GM23338 (cell line): ENCODE results near the gene KDM6A. TPM values are rescaled to one million over a fixed set of nuclear protein-coding genes. Genes with fewer than 3 reads are reported as not detected.
"Not testable (repeated sequence)": the region's sequence is repeated elsewhere in the genome, so short reads cannot be mapped to it uniquely, and the experiment has no call there.

ENCODE experiments used
- ATAC-seq: fragments of 200-7000 bp; cut with Tn5 transposase; 3 replicates; pipeline ENCODE4 v1.9.1; 2020
- DNase-seq: peaks from one replicate; pipeline ENCODE4 v3.0.0-alpha.2; 2015; ENCODE audit warnings: low spot score
- H2AFZ ChIP-seq: fragments of 200-600 bp; sonication (generic); 2 replicates; pipeline ENCODE4 v1.8.0; 2016; ENCODE audit warnings: antibody characterized with exemption, mild to moderate bottlenecking, moderate library complexity
- H3F3A ChIP-seq: fragments of 200-600 bp; sonication (generic); replicated peaks from 2 replicates; pipeline ENCODE4 v1.8.0; 2017; ENCODE audit warnings: antibody characterized with exemption, mixed run types, low read depth
- H3K27ac ChIP-seq: fragments of 200-600 bp; sonication (generic); 2 replicates; pipeline ENCODE4 v1.6.1; 2016; ENCODE audit warnings: low read depth
- H3K27me3 ChIP-seq: fragments of 200-600 bp; sonication (generic); 2 replicates; pipeline ENCODE4 v1.8.0; 2016; ENCODE audit warnings: mild to moderate bottlenecking, mixed run types, moderate library complexity; ENCODE audit not compliant: insufficient read depth
- H3K36me3 ChIP-seq: fragments of 200-600 bp; sonication (generic); 2 replicates; pipeline ENCODE4 v1.8.0; 2016; ENCODE audit warnings: mild to moderate bottlenecking; ENCODE audit not compliant: insufficient read depth
- H3K4me1 ChIP-seq: fragments of 200-600 bp; sonication (generic); 2 replicates; pipeline ENCODE4 v1.8.0; 2016; ENCODE audit warnings: mild to moderate bottlenecking, moderate library complexity; ENCODE audit not compliant: insufficient read depth
- H3K4me2 ChIP-seq: fragments of 200-600 bp; sonication (generic); 2 replicates; pipeline ENCODE4 v1.7.1; 2017; ENCODE audit warnings: mixed run types
- H3K4me3 ChIP-seq: fragments of 200-600 bp; sonication (generic); 2 replicates; pipeline ENCODE4 v1.6.1; 2016; ENCODE audit warnings: mixed run types
- H3K79me2 ChIP-seq: fragments of 200-600 bp; sonication (generic); replicated peaks from 2 replicates; pipeline ENCODE4 v1.8.0; 2017; ENCODE audit warnings: mild to moderate bottlenecking; ENCODE audit not compliant: insufficient read depth
- H3K9me2 ChIP-seq: fragments of 200-600 bp; sonication (generic); 2 replicates; pipeline ENCODE4 v1.8.0; 2017; ENCODE audit not compliant: insufficient read depth
- H4K20me1 ChIP-seq: fragments of 200-600 bp; sonication (generic); replicated peaks from 2 replicates; pipeline ENCODE4 v1.8.0; 2017; ENCODE audit warnings: mild to moderate bottlenecking; ENCODE audit not compliant: insufficient read depth
- H3K27ac Mint-ChIP-seq: 2 replicates; pipeline ENCODE4 v1.8.0; 2020; ENCODE audit warnings: inconsistent platforms, mild to moderate bottlenecking, moderate library complexity, mixed read lengths
- H3K27me3 Mint-ChIP-seq: 3 replicates; pipeline ENCODE4 v1.8.0; 2022; ENCODE audit warnings: low read depth, mild to moderate bottlenecking, moderate library complexity, mixed read lengths, inconsistent platforms; ENCODE audit not compliant: insufficient read depth, poor library complexity
- H3K36me3 Mint-ChIP-seq: 3 replicates; pipeline ENCODE4 v1.8.0; 2021; ENCODE audit warnings: low read depth, mild to moderate bottlenecking, inconsistent platforms, moderate library complexity, mixed read lengths
- H3K4me1 Mint-ChIP-seq: 3 replicates; pipeline ENCODE4 v1.8.0; 2020; ENCODE audit warnings: mild to moderate bottlenecking, inconsistent platforms, mixed read lengths
- H3K4me3 Mint-ChIP-seq: 3 replicates; pipeline ENCODE4 v1.8.0; 2021; ENCODE audit warnings: moderate library complexity, mild to moderate bottlenecking, inconsistent platforms, mixed read lengths
- H3K9me3 Mint-ChIP-seq: 3 replicates; pipeline ENCODE4 v1.8.0; 2020; ENCODE audit warnings: moderate library complexity, mild to moderate bottlenecking, inconsistent platforms, mixed read lengths
- NANOG ChIP-seq: IDR thresholded peaks from 2 replicates; pipeline ENCODE4 v1.6.1; 2016; ENCODE audit warnings: antibody characterized with exemption, borderline replicate concordance
- ZNF331 ChIP-seq: fragments of 250-450 bp; sonication (Bioruptor Pico); IDR thresholded peaks from 2 replicates; pipeline ENCODE4 v1.5.0; 2020; ENCODE audit warnings: low read depth, mild to moderate bottlenecking, moderate library complexity
- polyA plus RNA-seq: library from polyadenylated mRNA; unstranded; fragments of >200 nt; fragmentation: Nextera tagmentation; extraction: Ambion mirVana; gene quantifications from 2 replicates; pipeline ENCODE4 v1.2.1, GENCODE V29; 2016
- total RNA-seq: library from RNA; depleted of rRNA; stranded (reverse); fragments of >200 nt; shearing (Covaris generic); gene quantifications from 2 replicates; pipeline ENCODE4 v1.2.3, GENCODE V29; 2014
- TF ChIP-seq, protein P1 (sequence below): fragments of 250-450 bp; sonication (Bioruptor Pico); IDR thresholded peaks from 2 replicates; pipeline ENCODE4 v1.5.0; 2020; ENCODE audit warnings: mild to moderate bottlenecking, moderate library complexity
- TF ChIP-seq, protein P2 (sequence below): IDR thresholded peaks from one replicate; pipeline ENCODE4 v1.6.1; 2018; ENCODE audit warnings: antibody characterized with exemption; ENCODE audit not compliant: unreplicated experiment

The KDM6A gene
- total and polyA plus RNA-seq, 2 experiments from 2014 or later: 22.8 to 102 TPM

DNA sequence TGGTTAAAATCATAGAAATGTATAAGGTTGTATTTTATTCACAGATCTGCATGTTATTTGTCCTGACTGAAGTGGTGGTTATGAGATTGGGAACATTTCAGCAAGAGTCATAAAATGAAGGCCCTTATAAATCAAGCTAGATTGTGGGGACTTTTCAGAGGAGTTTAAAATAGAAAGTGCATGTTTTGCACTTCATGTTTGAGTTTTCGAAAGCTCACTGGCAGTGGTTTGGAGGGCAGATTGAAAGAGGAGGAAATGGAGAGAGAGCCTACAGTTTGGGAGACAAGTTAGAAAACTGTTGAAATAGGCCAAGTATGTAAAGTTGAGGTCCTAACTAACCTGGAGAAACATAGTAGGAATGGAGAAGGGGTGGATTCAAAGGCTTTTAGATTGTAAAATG, 124.9 kb downstream of the KDM6A start:
- Histone ChIP-seq H3K27ac (no peak overlapping the region), H2AFZ (no peak overlapping the region), H3K4me2 (no peak overlapping the region), H3K79me2 (peaks cover 98% of the 10 kb centered on the region), H3K36me3 (no peaks in the 10 kb centered on the region), H3K4me1 (peaks cover 48% of the 10 kb centered on the region; the same call in 1 of the 2 replicates), H3K4me3 (no peak overlapping the region), H3F3A (no peaks in the 10 kb centered on the region), H4K20me1 (peaks cover 24% of the 10 kb centered on the region), H3K27me3 (no peaks in the 10 kb centered on the region), H3K9me2 (no peaks in the 10 kb centered on the region)
- peaks cover 2% of the 10 kb centered on the region; the same call in 2 of the 3 replicates for H3K36me3 Mint-ChIP-seq
- peaks cover 66% of the 10 kb centered on the region for H3K4me1 Mint-ChIP-seq
- no peak overlapping the region for H3K27ac Mint-ChIP-seq
- peaks cover 7% of the 10 kb centered on the region for H3K27me3 Mint-ChIP-seq
- TF ChIP-seq, protein P1, sequence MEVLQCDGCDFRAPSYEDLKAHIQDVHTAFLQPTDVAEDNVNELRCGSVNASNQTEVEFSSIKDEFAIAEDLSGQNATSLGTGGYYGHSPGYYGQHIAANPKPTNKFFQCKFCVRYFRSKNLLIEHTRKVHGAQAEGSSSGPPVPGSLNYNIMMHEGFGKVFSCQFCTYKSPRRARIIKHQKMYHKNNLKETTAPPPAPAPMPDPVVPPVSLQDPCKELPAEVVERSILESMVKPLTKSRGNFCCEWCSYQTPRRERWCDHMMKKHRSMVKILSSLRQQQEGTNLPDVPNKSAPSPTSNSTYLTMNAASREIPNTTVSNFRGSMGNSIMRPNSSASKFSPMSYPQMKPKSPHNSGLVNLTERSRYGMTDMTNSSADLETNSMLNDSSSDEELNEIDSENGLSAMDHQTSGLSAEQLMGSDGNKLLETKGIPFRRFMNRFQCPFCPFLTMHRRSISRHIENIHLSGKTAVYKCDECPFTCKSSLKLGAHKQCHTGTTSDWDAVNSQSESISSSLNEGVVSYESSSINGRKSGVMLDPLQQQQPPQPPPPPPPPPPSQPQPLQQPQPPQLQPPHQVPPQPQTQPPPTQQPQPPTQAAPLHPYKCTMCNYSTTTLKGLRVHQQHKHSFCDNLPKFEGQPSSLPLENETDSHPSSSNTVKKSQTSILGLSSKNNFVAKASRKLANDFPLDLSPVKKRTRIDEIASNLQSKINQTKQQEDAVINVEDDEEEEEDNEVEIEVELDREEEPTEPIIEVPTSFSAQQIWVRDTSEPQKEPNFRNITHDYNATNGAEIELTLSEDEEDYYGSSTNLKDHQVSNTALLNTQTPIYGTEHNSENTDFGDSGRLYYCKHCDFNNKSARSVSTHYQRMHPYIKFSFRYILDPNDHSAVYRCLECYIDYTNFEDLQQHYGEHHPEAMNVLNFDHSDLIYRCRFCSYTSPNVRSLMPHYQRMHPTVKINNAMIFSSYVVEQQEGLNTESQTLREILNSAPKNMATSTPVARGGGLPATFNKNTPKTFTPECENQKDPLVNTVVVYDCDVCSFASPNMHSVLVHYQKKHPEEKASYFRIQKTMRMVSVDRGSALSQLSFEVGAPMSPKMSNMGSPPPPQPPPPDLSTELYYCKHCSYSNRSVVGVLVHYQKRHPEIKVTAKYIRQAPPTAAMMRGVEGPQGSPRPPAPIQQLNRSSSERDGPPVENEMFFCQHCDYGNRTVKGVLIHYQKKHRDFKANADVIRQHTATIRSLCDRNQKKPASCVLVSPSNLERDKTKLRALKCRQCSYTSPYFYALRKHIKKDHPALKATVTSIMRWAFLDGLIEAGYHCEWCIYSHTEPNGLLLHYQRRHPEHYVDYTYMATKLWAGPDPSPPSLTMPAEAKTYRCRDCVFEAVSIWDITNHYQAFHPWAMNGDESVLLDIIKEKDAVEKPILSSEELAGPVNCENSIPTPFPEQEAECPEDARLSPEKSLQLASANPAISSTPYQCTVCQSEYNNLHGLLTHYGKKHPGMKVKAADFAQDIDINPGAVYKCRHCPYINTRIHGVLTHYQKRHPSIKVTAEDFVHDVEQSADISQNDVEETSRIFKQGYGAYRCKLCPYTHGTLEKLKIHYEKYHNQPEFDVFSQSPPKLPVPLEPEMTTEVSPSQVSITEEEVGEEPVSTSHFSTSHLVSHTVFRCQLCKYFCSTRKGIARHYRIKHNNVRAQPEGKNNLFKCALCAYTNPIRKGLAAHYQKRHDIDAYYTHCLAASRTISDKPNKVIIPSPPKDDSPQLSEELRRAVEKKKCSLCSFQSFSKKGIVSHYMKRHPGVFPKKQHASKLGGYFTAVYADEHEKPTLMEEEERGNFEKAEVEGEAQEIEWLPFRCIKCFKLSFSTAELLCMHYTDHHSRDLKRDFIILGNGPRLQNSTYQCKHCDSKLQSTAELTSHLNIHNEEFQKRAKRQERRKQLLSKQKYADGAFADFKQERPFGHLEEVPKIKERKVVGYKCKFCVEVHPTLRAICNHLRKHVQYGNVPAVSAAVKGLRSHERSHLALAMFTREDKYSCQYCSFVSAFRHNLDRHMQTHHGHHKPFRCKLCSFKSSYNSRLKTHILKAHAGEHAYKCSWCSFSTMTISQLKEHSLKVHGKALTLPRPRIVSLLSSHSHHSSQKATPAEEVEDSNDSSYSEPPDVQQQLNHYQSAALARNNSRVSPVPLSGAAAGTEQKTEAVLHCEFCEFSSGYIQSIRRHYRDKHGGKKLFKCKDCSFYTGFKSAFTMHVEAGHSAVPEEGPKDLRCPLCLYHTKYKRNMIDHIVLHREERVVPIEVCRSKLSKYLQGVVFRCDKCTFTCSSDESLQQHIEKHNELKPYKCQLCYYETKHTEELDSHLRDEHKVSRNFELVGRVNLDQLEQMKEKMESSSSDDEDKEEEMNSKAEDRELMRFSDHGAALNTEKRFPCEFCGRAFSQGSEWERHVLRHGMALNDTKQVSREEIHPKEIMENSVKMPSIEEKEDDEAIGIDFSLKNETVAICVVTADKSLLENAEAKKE (CRISPR knock-in tag): no peak
- TF ChIP-seq ZNF331 (CRISPR knock-in tag) (no peak), NANOG (no peak)
- TF ChIP-seq, protein P2, sequence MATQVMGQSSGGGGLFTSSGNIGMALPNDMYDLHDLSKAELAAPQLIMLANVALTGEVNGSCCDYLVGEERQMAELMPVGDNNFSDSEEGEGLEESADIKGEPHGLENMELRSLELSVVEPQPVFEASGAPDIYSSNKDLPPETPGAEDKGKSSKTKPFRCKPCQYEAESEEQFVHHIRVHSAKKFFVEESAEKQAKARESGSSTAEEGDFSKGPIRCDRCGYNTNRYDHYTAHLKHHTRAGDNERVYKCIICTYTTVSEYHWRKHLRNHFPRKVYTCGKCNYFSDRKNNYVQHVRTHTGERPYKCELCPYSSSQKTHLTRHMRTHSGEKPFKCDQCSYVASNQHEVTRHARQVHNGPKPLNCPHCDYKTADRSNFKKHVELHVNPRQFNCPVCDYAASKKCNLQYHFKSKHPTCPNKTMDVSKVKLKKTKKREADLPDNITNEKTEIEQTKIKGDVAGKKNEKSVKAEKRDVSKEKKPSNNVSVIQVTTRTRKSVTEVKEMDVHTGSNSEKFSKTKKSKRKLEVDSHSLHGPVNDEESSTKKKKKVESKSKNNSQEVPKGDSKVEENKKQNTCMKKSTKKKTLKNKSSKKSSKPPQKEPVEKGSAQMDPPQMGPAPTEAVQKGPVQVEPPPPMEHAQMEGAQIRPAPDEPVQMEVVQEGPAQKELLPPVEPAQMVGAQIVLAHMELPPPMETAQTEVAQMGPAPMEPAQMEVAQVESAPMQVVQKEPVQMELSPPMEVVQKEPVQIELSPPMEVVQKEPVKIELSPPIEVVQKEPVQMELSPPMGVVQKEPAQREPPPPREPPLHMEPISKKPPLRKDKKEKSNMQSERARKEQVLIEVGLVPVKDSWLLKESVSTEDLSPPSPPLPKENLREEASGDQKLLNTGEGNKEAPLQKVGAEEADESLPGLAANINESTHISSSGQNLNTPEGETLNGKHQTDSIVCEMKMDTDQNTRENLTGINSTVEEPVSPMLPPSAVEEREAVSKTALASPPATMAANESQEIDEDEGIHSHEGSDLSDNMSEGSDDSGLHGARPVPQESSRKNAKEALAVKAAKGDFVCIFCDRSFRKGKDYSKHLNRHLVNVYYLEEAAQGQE: no peak
- H3K4me3 Mint-ChIP-seq: no peak overlapping the region
- ATAC-seq (no peak), DNase-seq (no peak)
- H3K9me3 Mint-ChIP-seq: no peaks in the 10 kb centered on the region

DNA sequence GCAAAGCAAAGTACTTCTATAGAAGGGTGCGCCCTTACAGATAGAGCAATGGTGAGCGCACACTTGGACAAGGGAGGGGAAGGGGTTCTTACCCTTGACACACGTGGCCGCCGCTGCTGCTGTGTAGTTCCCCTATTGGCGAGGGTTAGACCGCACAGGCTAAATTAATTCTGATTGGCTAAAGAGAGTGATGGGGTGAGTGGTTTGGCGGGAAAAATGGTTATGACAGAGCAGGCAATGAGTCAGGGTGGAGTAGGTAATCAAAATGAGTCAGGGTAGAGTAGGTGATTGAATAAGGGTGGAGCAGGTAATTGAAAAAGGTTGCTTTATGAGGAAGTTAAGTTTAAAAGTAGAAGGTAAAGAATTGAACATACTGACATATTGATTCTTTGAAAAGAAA, 126.2 kb downstream of the KDM6A start:
- H3K79me2 ChIP-seq: peaks cover 98% of the 10 kb centered on the region
- not testable (repeated sequence) for H3K4me3 Mint-ChIP-seq, H3K9me3 Mint-ChIP-seq, H3K9me2 ChIP-seq, H3K27me3 ChIP-seq, H3K27ac ChIP-seq, DNase-seq, H3K4me2 ChIP-seq, H3K4me3 ChIP-seq, H3K27me3 Mint-ChIP-seq, H2AFZ ChIP-seq, H3F3A ChIP-seq, H3K36me3 ChIP-seq, ATAC-seq
- Mint-ChIP-seq H3K4me1 (peaks cover 65% of the 10 kb centered on the region), H3K36me3 (peaks cover 11% of the 10 kb centered on the region), H3K27ac (peak overlapping the region; percentile 18; the same call in 1 of the 2 replicates)
- H3K4me1 ChIP-seq: peaks cover 50% of the 10 kb centered on the region; the same call in 1 of the 2 replicates
- H4K20me1 ChIP-seq: peaks cover 24% of the 10 kb centered on the region

DNA sequence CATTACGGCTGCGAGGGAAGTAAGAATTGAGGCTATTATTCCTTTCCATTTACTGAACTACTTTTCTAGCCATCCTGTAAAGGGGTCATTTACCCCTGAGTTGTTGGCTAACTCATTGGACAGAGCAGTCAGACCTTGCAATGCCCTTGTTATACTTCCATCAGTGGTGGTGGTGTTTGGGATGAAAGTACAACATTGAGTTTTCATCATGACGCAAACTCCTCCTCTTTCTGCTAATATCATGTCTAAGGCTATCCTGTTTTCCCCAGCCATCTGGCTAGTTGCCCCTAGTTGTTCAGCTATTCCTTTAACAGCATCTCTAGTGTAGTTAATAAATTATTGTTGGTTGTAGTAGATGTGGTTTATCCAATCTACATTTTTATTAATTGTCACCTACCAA, 126.9 kb downstream of the KDM6A start:
- H3F3A ChIP-seq, H3K4me3 ChIP-seq, H2AFZ ChIP-seq, H3K27me3 ChIP-seq, H3K36me3 ChIP-seq, H3K9me2 ChIP-seq, H3K4me2 ChIP-seq, H3K27me3 Mint-ChIP-seq, H3K27ac ChIP-seq, ATAC-seq, DNase-seq, H3K27ac Mint-ChIP-seq, H3K9me3 Mint-ChIP-seq, H3K4me3 Mint-ChIP-seq: not testable (repeated sequence)
- Histone ChIP-seq H3K79me2 (peaks cover 98% of the 10 kb centered on the region), H3K4me1 (peaks cover 45% of the 10 kb centered on the region; the same call in 1 of the 2 replicates), H4K20me1 (peaks cover 24% of the 10 kb centered on the region)
- Mint-ChIP-seq H3K4me1 (peaks cover 63% of the 10 kb centered on the region), H3K36me3 (peaks cover 17% of the 10 kb centered on the region)
